ENCODE measurements around the gene SETSIP. TPM values are rescaled to one million over a fixed set of nuclear protein-coding genes. Genes with fewer than 3 reads are reported as not detected.
A peak's percentile ranks its signal among the peaks of the same experiment; 100 is the strongest.
"Not testable (repeated sequence)": the region's sequence is repeated elsewhere in the genome, so short reads cannot be mapped to it uniquely, and the experiment has no call there.

SETSIP gene
- 0.52 TPM for polyA plus RNA-seq (ENCODE audit: insufficient read length)
- long read RNA-seq, donor 1, result 0 reads
- long read RNA-seq, donor 2, result 0 reads
- long read RNA-seq, donor 3, result 0 reads
- long read RNA-seq, donor 4, result 0 reads
- long read RNA-seq, donor 5, result 0 reads
- long read RNA-seq, donor 6, result 0 reads
- long read RNA-seq, donor 7, result 0 reads
- long read RNA-seq, donor 8, result 0 reads

GRCh38 chr1:92075311-92075710 is at the start of gene SETSIP:
Gene SETSIP (minus strand): TSS chr1:92075411. CDS start chr1:92075411, 0 bp downstream.
- DNase-seq, result no peak

GRCh38 chr1:92123868-92124267 is 48.7 kb upstream of the SETSIP start:
- no peak for DNase-seq

- DNase-seq, result no peak
Observed at GRCh38 chr1:92118826-92119225, 43.6 kb upstream of the SETSIP start.

- DNase-seq, result no peak
Observed at GRCh38 chr1:92117526-92117925, 42.3 kb upstream of the SETSIP start.

- DNase-seq, result no peak
Observed at GRCh38 chr1:92108631-92109030, 33.4 kb upstream of the SETSIP start.

- no peak for DNase-seq
Observed at GRCh38 chr1:92105546-92106081, 30.4 kb upstream of the SETSIP start.

- DNase-seq, result no peak
Observed at GRCh38 chr1:92096317-92096716, 21.1 kb upstream of the SETSIP start.

GRCh38 chr1:92095874-92096273 is 20.7 kb upstream of the SETSIP start:
- DNase-seq, result no peak

- no peak for DNase-seq
Observed at GRCh38 chr1:92094595-92094994, 19.4 kb upstream of the SETSIP start.

GRCh38 chr1:92094090-92094489 is 18.9 kb upstream of the SETSIP start:
- no peak for DNase-seq

- no peak for DNase-seq
Observed at GRCh38 chr1:92091625-92092024, 16.4 kb upstream of the SETSIP start.

- DNase-seq, result no peak
Observed at GRCh38 chr1:92087542-92087941, 12.3 kb upstream of the SETSIP start.

- DNase-seq, result no peak
Observed at GRCh38 chr1:92085727-92086126, 10.5 kb upstream of the SETSIP start.

- no peak for DNase-seq
Observed at GRCh38 chr1:92084651-92085050, 9.4 kb upstream of the SETSIP start.

- DNase-seq, result no peak
Observed at GRCh38 chr1:92081031-92081430, 5.8 kb upstream of the SETSIP start.

GRCh38 chr1:92080128-92080985 is 5.1 kb upstream of the SETSIP start, which contains the start of gene BTBD8:
Gene BTBD8 (plus strand): TSS chr1:92080345. CDS start chr1:92080572, 227 bp downstream.
- DNase-seq, result peak; percentile 77

GRCh38 chr1:92079441-92079840 is 4.2 kb upstream of the SETSIP start:
- no peak for DNase-seq

- not testable (repeated sequence) for DNase-seq
Observed at GRCh38 chr1:92078077-92078476, 2.9 kb upstream of the SETSIP start.

GRCh38 chr1:92076363-92076762 is 1.2 kb upstream of the SETSIP start:
- no peak for DNase-seq

- DNase-seq, result not testable (repeated sequence)
Observed at GRCh38 chr1:92074446-92074845, 765 bp downstream of the SETSIP start.

- no peak for DNase-seq
Observed at GRCh38 chr1:92070892-92071291, 4.3 kb downstream of the SETSIP start.

- no peak for DNase-seq
Observed at GRCh38 chr1:92066321-92066720, 8.9 kb downstream of the SETSIP start.

- no peak for DNase-seq
Observed at GRCh38 chr1:92065042-92065441, 10.2 kb downstream of the SETSIP start.
